Epithelial cell of esophagus (primary cell): Measurements from ENCODE around the gene VPS37C.

Experiments used
- DNase-seq: peaks from one replicate; pipeline ENCODE4 v3.0.0; 2010; ENCODE audit warnings: low read depth
- H3K4me3 ChIP-seq: 2 replicates; pipeline ENCODE4 v1.5.1; 2011; ENCODE audit warnings: mild to moderate bottlenecking, low read length, control low read depth
- TF ChIP-seq, protein P1 (sequence below): IDR thresholded peaks from 2 replicates; pipeline ENCODE4 v1.5.1; 2011; ENCODE audit warnings: low read depth, mild to moderate bottlenecking, low read length, control low read depth, inconsistent platforms; ENCODE audit not compliant: insufficient read depth; ENCODE audit errors: missing control alignments

The VPS37C gene

DNA sequence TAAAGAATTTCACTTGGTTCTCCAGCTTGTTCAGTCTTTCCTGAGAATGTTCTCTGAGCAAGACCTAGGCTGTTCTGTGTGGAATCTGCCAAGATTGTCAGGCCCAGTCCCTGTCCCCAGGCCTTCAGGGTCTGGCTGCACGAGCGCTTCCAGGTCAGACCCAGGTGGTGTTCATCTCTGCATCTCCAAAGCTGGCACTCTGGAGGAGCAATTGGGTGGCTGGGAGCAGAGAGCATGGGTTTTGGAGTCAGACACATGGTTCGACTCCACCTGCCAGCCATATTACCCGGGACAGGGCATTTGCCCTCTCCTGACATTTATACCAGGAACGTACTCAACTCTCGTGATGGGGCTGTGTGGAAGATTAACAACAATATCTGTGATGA lies 50.2 kb downstream of the VPS37C start:
- no peak overlapping the region for H3K4me3 ChIP-seq
- TF ChIP-seq, protein P1, sequence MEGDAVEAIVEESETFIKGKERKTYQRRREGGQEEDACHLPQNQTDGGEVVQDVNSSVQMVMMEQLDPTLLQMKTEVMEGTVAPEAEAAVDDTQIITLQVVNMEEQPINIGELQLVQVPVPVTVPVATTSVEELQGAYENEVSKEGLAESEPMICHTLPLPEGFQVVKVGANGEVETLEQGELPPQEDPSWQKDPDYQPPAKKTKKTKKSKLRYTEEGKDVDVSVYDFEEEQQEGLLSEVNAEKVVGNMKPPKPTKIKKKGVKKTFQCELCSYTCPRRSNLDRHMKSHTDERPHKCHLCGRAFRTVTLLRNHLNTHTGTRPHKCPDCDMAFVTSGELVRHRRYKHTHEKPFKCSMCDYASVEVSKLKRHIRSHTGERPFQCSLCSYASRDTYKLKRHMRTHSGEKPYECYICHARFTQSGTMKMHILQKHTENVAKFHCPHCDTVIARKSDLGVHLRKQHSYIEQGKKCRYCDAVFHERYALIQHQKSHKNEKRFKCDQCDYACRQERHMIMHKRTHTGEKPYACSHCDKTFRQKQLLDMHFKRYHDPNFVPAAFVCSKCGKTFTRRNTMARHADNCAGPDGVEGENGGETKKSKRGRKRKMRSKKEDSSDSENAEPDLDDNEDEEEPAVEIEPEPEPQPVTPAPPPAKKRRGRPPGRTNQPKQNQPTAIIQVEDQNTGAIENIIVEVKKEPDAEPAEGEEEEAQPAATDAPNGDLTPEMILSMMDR, result no peak
- no peak for DNase-seq

DNA sequence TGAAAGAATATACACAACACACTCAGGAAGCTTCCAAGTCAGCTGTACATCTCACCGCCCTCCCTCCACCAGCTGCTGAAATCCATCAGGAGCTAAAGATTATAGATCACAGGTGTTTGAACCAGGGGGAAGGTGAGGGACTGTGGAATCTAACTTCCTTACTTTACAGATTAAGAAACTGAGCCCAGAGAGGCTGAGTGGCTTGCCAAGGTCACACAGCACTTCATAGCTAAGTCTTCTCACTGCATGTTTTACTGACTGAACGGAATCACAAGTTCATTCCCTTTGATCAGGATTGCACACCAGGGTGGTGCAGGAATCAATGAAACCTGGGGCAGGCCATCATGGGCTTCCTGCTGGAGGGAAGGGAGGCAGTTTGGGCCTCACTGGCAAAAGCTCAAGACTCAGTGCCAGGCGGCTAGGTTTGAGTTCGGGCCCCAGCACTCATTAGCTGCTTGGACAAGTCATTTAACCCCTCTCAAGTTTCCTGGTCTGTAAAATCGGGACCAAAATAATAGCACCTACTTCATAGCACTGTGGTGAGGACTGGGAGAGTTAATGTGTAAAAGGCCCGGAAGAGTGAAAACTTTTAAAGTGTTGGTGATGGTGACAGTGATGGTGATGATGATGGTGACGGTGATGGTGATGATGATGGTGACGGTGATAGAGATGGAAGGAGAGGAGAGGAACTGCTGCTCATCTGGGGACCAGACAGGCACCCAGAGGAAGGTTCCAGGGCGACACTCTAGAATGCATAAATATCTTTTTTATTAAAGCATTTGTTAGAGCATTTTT lies 50.8 kb downstream of the VPS37C start:
- TF ChIP-seq, protein P1, result no peak
- no peak for DNase-seq
- no peak overlapping the region for H3K4me3 ChIP-seq

DNA sequence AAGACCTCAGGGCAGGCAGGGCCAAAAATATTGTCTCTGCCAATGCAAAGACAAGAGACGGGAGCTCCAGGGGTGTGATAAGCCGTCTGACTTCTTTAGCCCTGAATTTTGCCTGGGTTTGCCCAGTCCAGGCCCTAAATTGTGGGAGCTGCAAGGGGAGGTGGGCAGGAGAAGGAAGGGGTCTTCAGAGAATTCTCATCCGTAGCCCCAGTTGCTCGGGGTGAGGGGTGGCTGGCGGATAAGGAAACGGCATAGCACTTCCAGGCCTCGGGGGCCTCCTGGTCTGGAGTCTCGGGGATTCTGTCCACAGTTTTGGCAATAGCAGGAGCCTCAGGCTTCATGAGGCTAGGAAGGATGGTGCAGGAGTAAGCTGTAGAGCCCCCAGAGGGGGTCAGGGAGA lies 51.6 kb downstream of the VPS37C start:
- no peak for DNase-seq

DNA sequence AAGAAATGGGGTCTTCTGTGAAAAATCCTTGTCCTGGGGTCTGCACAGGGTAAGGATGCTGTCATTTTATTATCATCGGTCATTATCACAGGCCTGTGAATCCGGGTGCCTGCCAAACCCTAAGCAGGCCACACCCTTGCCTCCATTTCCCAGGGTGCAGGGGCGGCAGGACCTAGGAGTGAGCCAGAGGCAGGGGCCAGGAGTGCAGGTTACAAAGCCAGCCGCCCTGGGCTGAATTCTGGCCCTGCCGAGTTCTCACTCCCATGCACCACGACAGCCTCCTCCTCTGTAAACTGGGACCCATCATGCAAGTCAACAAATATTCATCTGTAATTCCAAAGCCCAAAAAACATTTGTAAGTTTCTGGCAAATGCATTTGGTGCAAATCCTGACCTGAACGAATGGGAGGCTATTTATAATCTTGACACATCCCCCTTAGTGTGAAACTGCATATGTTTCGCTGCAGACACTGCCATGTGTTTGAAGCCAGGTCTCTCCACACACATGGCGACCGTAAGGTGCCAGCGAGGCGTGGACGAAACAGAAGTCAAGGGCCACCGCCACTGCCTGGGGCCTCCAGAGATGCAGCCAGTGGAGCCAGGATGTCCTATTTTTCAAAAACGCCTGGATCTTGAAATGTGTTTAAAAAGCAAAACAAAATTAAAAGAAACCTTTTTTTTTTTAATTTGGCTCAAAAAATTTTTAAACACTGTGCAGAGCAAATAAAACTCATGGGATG lies 52.2 kb downstream of the VPS37C start:
- DNase-seq, result no peak
- H3K4me3 ChIP-seq, result no peak overlapping the region
- TF ChIP-seq, protein P1, result no peak

More for the DNA sequence above, 51.6 kb downstream of the VPS37C start:
- TF ChIP-seq, protein P1, result no peak
- H3K4me3 ChIP-seq, result no peak overlapping the region

DNA sequence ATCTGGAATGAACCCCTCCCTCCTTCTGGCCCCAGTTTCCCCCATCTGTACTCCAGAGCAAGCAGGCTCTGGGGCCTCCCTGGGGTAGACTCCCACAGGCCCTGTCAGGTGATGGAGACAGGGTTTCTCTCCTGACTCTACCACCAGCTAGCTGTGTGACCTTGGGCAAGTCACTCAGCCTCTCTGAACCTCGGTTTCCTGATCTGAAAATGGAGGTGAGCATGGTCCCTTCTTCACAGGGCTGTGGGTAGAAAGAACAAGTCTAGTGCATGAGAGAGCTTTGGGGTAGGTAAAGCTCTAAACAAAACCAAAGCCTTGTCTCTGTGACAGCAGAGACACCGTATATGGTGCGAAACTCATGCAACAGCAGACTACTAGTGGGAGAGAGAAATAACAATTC lies 53.3 kb downstream of the VPS37C start:
- DNase-seq, result no peak
- H3K4me3 ChIP-seq, result no peak overlapping the region
- TF ChIP-seq, protein P1, result no peak

DNA sequence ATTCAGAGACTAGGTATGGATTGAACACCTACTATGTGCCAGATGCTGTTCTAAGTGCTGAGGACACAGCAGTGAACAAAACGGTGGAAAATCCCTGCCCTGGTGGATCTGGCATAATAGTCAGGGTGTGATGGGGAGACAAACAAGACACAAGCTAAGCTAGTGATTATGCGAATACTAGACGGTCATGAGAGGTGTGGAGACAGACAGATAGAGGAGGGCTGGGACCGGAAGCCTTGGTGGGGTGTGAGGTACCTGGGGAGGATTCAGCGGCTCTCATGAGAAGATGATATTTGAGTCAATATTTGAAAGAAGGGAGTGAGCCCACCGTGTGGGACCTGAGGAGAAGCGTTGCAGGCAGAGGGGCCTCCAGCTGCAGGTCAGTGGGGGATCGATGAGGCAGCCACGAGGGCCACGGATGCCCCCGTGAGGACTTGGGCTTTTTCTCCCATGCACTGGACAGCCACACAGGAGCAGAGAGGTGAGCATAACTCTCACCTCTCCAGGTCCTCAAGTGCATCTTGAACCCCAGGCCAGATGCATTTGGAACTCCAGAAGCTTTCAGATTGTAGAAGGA lies 54.2 kb downstream of the VPS37C start:
- H3K4me3 ChIP-seq, result no peak overlapping the region
- TF ChIP-seq, protein P1, result no peak
- no peak for DNase-seq
